Stomach (tissue), 9 donors: ENCODE data around the gene CAMSAP1. TPM values are rescaled to one million over a fixed set of nuclear protein-coding genes. Genes with fewer than 3 reads are reported as not detected.

Source experiments
- DNase-seq, 2 donors: peaks; one replicate each; pipeline versions ENCODE4 v3.0.0 to v3.0.0-alpha.2; 2013 to 2019
- H3K27ac ChIP-seq, 5 donors: fragments of 200-600 bp in 4 of 5; sonication (generic) in 4 of 5; one replicate each; pipeline ENCODE4 v1.5.1; 2013 to 2019; ENCODE audit warnings: mild to moderate bottlenecking in 1 of 5, moderate library complexity in 1 of 5
- H3K27me3 ChIP-seq, 3 donors: fragments of 200-600 bp; sonication (generic); one replicate each; pipeline ENCODE4 v1.5.1; 2017 to 2019; ENCODE audit warnings: mixed run types in 1 of 3
- H3K36me3 ChIP-seq, 4 donors: fragments of 200-600 bp; sonication (generic); 1 replicate in 3 of 4; 2 replicates in 1 of 4; pipeline ENCODE4 v1.5.1; 2016 to 2019
- H3K4me1 ChIP-seq, 4 donors: fragments of 200-600 bp; sonication (generic); one replicate each; pipeline ENCODE4 v1.5.1; 2016 to 2019
- H3K4me3 ChIP-seq, 4 donors: fragments of 200-600 bp; sonication (generic) in 3 of 4; one replicate each; pipeline ENCODE4 v1.5.1; 2016 to 2019; ENCODE audit warnings: mild to moderate bottlenecking in 1 of 4
- H3K9me3 ChIP-seq, 4 donors: fragments of 200-600 bp; sonication (generic); one replicate each; pipeline ENCODE4 v1.5.1; 2016 to 2019
- EP300 ChIP-seq: sonication (generic); formaldehyde crosslinking; IDR thresholded peaks from one replicate; pipeline ENCODE4 v1.6.1; 2017; ENCODE audit warnings: antibody characterized with exemption
- POLR2A ChIP-seq, 4 donors: fragments of 450-650 bp; IDR thresholded peaks; one replicate each; pipeline ENCODE4 v1.6.1; 2016; ENCODE audit warnings: antibody characterized with exemption in 4 of 4, control low read depth in 2 of 4, mild to moderate bottlenecking in 1 of 4, moderate library complexity in 1 of 4
- POLR2AphosphoS5 ChIP-seq, 3 donors: sonication (generic); formaldehyde crosslinking; IDR thresholded peaks; one replicate each; pipeline ENCODE4 v1.6.1; 2016; ENCODE audit warnings: antibody characterized with exemption in 3 of 3
- WGBS, 5 donors: extraction: QIAGEN DNeasy Blood & Tissue Kit in 3 of 5; methylation state at CpG; one replicate each; pipeline versions ENCODE4 v1.1.5 to v1.1.7; 2013 to 2018; 5-methylcytosine and 5-hydroxymethylcytosine counted together
- intact Hi-C: fragments of 100-400 bp; cut with DNase I; formaldehyde crosslinking; loops from one replicate; pipeline ENCODE4 v1.15.1; 2023; ENCODE audit warnings: low total_unique reads
- polyA plus RNA-seq, 3 donors: library from polyadenylated mRNA; stranded (reverse); fragments of 200-250 nt; gene quantifications; one replicate each; pipeline ENCODE4 v1.2.3, GENCODE V29; 2013
- total RNA-seq, 5 donors: library from RNA; depleted of rRNA; stranded (reverse); fragments of >200 nt; gene quantifications; one replicate each; pipeline versions ENCODE4 v1.1.0 to v1.2.3, GENCODE V29; 2014 to 2016
- TF ChIP-seq, protein P1 (sequence below), 7 experiments: fragments of 450-650 bp in 4 of 7; fragments of 200-600 bp in 3 of 7; sonication (generic) in 3 of 7; IDR thresholded peaks; one replicate each; pipeline ENCODE4 v1.5.1; 2016 to 2019; ENCODE audit warnings: antibody characterized with exemption in 7 of 7, control low read depth in 2 of 7, mild to moderate bottlenecking in 1 of 7
- donor health status: healthy with polysubstance abuse.
- donor health status: Bipolar disorder and iron deficiency.
- donor health status: healthy.

CAMSAP1 gene
- total and polyA plus RNA-seq, 8 donors, result 2.4 to 238 (median 12.7) TPM

GRCh38 chr9:135857371-135857786 is 50.0 kb downstream of the CAMSAP1 start:
- peaks cover 5 to 51% (median 37%) of the 10 kb centered on the region in 4 donors for H3K36me3 ChIP-seq
- H3K27ac ChIP-seq, result no peak overlapping the region
- H3K4me3 ChIP-seq, result no peak overlapping the region
- H3K4me1 ChIP-seq, result peaks cover 0 to 9% (median 0%) of the 10 kb centered on the region in 4 donors
- DNase-seq, result no peak
- H3K27me3 ChIP-seq, result no peaks in the 10 kb centered on the region
- intact Hi-C loops, result no loop called here
- H3K9me3 ChIP-seq, result no peaks in the 10 kb centered on the region
- 67 to 89% (median 83%) methylated on average over 2 of the region's 2 CpGs for WGBS, 5 donors
- TF ChIP-seq, protein P1, sequence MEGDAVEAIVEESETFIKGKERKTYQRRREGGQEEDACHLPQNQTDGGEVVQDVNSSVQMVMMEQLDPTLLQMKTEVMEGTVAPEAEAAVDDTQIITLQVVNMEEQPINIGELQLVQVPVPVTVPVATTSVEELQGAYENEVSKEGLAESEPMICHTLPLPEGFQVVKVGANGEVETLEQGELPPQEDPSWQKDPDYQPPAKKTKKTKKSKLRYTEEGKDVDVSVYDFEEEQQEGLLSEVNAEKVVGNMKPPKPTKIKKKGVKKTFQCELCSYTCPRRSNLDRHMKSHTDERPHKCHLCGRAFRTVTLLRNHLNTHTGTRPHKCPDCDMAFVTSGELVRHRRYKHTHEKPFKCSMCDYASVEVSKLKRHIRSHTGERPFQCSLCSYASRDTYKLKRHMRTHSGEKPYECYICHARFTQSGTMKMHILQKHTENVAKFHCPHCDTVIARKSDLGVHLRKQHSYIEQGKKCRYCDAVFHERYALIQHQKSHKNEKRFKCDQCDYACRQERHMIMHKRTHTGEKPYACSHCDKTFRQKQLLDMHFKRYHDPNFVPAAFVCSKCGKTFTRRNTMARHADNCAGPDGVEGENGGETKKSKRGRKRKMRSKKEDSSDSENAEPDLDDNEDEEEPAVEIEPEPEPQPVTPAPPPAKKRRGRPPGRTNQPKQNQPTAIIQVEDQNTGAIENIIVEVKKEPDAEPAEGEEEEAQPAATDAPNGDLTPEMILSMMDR (IDR thresholded peaks at IDR 0.05), result no peak
- TF ChIP-seq EP300 (no peak), POLR2A (IDR thresholded peaks at IDR 0.05) (no peak), POLR2AphosphoS5 (IDR thresholded peaks at IDR 0.05) (no peak)

GRCh38 chr9:135851748-135852147 is 55.6 kb downstream of the CAMSAP1 start:
- TF ChIP-seq EP300 (no peak), POLR2AphosphoS5 (IDR thresholded peaks at IDR 0.05) (no peak), POLR2A (IDR thresholded peaks at IDR 0.05) (no peak)
- TF ChIP-seq, protein P1 (IDR thresholded peaks at IDR 0.05), result no peak
- H3K36me3 ChIP-seq, result peaks cover 5 to 76% (median 64%) of the 10 kb centered on the region in 4 donors
- intact Hi-C loops, result no loop called here
- WGBS, 5 donors, result 70 to 90% (median 76%) methylated on average over 14 to 16 of the region's 16 CpGs
- H3K4me3 ChIP-seq, result no peak overlapping the region
- peak in 1 of 2 donors; percentile 85 for DNase-seq
- H3K9me3 ChIP-seq, result no peaks in the 10 kb centered on the region
- no peaks in the 10 kb centered on the region for H3K4me1 ChIP-seq
- H3K27me3 ChIP-seq, result no peaks in the 10 kb centered on the region
- no peak overlapping the region for H3K27ac ChIP-seq

GRCh38 chr9:135850737-135851136 is 56.6 kb downstream of the CAMSAP1 start:
- TF ChIP-seq EP300 (no peak), POLR2A (IDR thresholded peaks at IDR 0.05) (no peak)
- intact Hi-C loops, result no loop called here
- Histone ChIP-seq H3K4me1 (no peaks in the 10 kb centered on the region), H3K4me3 (no peak overlapping the region), H3K27ac (no peak overlapping the region), H3K36me3 (peaks cover 3 to 68% (median 57%) of the 10 kb centered on the region in 4 donors), H3K27me3 (no peaks in the 10 kb centered on the region), H3K9me3 (no peaks in the 10 kb centered on the region)
- 67 to 73% (median 69%) methylated on average over 8 of the region's 8 CpGs for WGBS, 5 donors
- no peak for DNase-seq

- intact Hi-C loops, result no loop called here
- Histone ChIP-seq H3K4me3 (no peak overlapping the region), H3K27me3 (no peaks in the 10 kb centered on the region), H3K9me3 (peaks cover 0 to 4% (median 0%) of the 10 kb centered on the region in 4 donors), H3K27ac (no peak overlapping the region), H3K4me1 (no peaks in the 10 kb centered on the region), H3K36me3 (peaks cover 0 to 60% (median 50%) of the 10 kb centered on the region in 4 donors)
- TF ChIP-seq POLR2A (IDR thresholded peaks at IDR 0.05), result no peak
- TF ChIP-seq, protein P1 (IDR thresholded peaks at IDR 0.05), result no peak
- WGBS, 5 donors, result 85 to 89% (median 87%) methylated on average over 8 of the region's 8 CpGs
- no peak for DNase-seq
Observed at GRCh38 chr9:135849181-135849580, 58.2 kb downstream of the CAMSAP1 start.

- Histone ChIP-seq H3K27ac (no peak overlapping the region), H3K9me3 (peaks cover 0 to 4% (median 0%) of the 10 kb centered on the region in 4 donors), H3K27me3 (no peaks in the 10 kb centered on the region), H3K36me3 (peaks cover 0 to 57% (median 47%) of the 10 kb centered on the region in 4 donors), H3K4me1 (no peaks in the 10 kb centered on the region), H3K4me3 (no peak overlapping the region)
- TF ChIP-seq, protein P1 (IDR thresholded peaks at IDR 0.05), result no peak
- TF ChIP-seq EP300 (no peak), POLR2AphosphoS5 (IDR thresholded peaks at IDR 0.05) (no peak), POLR2A (IDR thresholded peaks at IDR 0.05) (no peak)
- no peak for DNase-seq
- WGBS, 5 donors, result 85 to 90% (median 86%) methylated on average over 13 of the region's 13 CpGs
- intact Hi-C loops, result no loop called here
Observed at GRCh38 chr9:135848341-135849047, 58.9 kb downstream of the CAMSAP1 start.
